Embryonic facial prominence (tissue), 1 donor: ENCODE measurements around the gene DNPH1.

ENCODE experiments used
- DNase-seq: peaks from one replicate; pipeline ENCODE4 v3.0.0-alpha.2; 2016; ENCODE audit errors: extremely low spot score

DNPH1 gene, protein sequence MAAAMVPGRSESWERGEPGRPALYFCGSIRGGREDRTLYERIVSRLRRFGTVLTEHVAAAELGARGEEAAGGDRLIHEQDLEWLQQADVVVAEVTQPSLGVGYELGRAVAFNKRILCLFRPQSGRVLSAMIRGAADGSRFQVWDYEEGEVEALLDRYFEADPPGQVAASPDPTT

GRCh38 chr6:43228951-43229802 lies at the start of gene DNPH1:
Gene DNPH1 (minus strand): TSS chr6:43229481. CDS start chr6:43229456, 25 bp downstream.
- DNase-seq = no peak

- no peak for DNase-seq
These were observed 49.3 kb upstream of the DNPH1 start for GRCh38 chr6:43278524-43279078.

DNA sequence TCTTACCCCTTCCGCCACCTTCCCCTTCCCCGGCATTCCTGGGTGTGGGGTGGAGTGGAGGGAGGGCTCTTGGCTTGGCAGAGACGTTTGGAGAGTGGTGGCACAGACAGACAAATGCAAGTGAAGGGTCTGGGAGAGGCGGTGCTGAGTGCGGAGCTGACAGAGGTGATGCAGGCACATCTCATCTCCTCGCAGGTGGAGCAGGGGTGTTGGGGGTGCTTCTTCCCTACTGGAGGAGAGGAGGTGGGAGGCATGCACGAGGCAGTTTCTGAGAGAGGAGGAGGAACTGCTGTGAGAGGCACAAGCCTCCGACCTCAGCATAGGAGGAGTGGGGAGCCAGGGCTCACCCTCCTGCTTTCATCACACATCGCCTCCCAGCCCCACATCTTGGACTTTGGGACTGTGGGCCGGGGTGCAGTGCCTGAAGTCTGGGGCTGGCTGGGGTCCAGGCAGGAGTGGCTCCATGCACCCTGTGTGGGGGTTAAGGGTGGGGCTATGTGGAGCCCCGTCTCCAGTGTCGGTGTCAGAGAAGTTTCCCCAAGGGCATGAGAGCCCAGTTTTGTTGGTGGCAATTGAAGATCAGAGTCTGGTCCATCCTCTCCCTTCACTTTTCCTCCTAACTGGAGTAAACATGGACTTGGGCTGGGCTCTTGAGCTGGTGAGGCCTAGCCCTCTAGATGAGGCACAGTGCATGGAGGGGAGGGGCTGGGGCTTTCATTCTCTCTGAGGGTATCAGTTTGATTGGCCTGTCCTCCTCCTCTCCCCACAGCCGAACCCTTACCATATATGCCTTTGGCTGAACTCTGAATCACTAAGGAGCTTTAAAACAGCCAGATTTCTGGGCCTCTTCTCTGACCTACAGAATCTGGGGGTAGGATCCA lies 48.6 kb upstream of the DNPH1 start:
- no peak for DNase-seq

DNA sequence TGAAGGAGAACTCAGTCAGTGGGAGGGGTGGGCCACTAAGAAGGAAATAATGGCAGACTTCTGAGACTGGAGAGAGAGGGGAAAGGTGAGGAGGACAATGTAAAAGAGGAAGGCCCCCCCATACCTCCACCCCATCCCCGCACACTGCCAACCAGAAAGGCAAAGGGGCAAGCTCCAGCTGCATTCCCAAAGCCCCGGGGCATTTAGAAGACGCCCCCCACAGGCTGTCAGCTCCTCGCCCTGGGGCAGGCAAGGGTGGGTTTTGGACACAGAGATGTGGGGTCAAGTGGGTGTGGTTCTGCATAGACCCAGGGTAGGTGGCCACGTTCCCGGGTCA lies 48.0 kb upstream of the DNPH1 start:
- DNase-seq = no peak

- no peak for DNase-seq
These were observed 47.5 kb upstream of the DNPH1 start for GRCh38 chr6:43276577-43277305.

- DNase-seq = no peak
These were observed 46.7 kb upstream of the DNPH1 start for GRCh38 chr6:43275801-43276576.

- DNase-seq = no peak
These were observed 45.8 kb upstream of the DNPH1 start for GRCh38 chr6:43274916-43275597.

GRCh38 chr6:43274127-43274915 lies 45.0 kb upstream of the DNPH1 start:
- no peak for DNase-seq

DNA sequence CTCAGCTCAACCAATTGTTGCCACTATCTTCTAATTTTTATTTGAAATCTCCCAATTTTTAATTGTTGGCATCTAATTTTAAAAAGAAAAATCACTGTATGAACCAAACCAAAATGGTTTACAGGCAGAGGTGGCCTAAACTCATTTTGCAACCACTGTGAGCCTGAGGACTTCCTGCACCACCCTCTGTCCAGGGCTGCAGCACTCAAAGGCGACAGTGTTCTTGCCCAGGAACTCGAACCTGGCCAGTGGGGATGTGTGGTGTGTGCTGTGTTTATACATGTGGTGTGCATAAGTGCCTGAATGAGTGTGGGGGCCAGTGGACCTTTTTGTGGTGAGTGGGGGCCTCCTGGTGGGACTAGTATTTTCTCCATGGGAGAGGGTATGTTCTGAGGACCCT lies 44.4 kb upstream of the DNPH1 start:
- no peak for DNase-seq

DNA sequence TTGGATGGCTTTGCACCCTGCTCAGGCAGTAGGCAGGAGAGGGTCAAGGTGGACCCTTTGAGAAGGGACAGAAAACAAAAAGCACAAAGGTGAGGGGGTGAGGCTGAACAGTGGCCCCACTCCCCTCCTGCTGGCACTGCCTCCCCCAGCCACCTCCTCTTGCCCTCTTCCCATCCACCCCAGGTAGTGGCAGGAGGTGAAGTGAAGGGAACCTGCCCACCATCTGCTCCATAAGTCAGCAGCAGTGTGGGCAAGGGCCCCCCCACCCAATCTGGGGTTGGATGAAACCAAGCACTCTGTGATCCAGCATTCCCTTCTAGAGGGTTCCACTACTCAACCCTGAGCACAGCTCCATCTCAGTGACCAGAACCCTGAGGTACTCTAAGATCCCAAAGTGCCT lies 42.7 kb upstream of the DNPH1 start:
- DNase-seq = no peak

DNA sequence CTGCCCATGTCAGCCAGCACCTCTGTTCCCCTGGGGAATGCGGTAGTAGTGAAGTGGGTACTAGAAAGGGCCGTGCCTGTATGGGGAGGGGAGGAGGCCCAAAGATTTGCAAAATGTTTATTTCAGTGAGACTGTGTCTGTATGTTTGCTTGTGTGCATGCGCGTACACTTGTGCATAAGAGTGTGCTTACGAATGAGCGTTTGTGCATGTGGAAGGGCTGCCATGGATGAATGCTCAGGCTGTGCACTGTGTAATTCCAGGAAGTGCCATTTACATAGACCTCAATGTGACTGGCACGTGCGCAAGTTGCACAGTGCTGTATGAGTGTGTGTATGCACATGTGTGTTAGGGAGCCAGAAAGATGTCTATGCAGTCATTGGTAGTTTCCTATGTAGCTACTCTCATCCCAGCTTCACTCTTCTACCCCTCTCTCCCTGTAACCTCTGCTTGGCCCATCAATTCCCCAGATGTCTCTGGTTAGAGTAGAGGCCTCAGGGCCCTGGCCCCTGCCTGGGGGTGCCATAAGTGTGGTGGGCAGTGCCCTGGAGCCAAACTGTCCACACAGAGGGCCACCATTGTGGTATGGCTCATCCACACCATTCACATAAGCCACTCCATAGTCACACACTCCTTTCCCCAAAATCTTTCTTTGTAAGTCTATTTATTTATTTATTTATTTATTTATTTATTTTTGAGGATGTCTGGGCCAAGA lies 42.0 kb upstream of the DNPH1 start:
- no peak for DNase-seq

GRCh38 chr6:43269273-43270007 lies 40.2 kb upstream of the DNPH1 start:
- no peak for DNase-seq

DNA sequence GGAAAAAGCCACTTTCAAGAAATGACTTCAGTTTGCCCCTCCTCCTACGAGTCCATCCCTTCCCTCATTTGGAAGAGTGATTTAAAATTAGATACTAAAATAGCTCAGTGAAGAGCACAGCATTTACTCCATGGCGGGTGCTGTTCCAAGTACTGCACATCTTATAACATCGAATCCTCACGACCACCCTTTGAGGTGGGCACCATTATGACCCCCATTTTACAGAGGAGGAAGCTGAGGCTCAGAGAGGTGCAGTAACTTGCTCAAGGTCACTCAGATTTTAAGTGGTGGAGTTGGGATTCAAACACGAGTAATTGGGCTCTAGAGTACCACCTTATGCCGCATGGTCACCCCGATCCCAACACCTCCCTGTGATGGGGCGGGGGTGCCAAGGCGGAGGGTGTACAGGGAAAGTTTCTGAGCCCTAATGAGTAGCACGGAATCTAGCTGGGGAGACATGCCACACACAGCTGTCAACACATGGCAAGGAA lies 39.5 kb upstream of the DNPH1 start:
- no peak for DNase-seq

DNA sequence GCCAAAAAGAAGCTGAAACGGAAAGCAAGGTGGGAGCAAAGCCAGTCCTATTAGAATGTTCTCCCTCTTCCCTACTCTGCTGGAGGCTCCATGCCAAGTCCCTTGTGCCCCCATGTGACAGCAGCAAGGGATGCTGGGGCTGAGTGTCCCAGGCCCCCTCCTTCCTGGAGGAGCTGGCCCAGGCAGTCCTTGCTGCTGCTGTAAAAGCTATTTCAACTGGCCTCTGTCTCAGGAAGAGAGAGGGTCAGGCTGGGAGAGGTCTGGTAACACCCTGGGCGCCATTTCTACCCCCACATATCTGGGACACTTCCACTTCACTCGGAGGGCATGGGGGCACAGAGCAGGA lies 39.0 kb upstream of the DNPH1 start:
- no peak for DNase-seq

DNA sequence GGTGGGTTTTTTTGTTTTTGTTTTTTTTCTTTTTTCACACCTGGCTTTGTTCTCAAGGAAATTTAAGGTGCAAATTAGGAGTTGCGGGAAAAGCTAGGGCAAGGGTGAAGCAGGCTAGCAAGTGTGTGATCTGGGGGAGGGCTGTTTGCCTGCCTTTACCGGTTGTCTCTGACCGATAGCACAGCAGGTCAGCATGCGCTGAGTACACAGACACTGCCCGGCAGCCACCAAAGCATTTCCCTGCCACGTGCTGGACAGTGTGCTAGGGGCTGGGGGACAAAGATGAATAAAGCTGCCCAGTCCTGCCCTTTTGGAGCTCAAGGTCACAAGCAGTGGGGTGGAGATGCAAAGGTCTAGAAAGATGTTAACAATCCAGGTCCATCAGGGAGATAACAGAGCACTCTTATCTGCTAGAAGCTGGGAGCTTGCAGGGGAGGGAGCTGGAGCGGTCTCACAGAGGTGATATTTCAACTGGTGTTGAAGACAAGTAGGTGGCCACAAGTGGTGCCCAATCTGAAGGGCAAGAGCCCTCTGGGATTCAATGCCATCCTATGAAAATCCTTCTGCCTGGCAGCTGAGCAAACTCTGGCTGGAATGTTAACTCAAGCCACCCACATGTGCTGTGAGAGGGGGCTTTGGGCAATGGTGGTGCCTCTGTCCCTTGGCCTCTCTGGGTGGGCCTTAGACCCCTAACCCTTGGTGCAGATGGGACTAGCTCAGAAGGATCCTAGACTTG lies 38.5 kb upstream of the DNPH1 start:
- DNase-seq = no peak

- no peak for DNase-seq
These were observed 36.3 kb upstream of the DNPH1 start for GRCh38 chr6:43265564-43265963.

DNA sequence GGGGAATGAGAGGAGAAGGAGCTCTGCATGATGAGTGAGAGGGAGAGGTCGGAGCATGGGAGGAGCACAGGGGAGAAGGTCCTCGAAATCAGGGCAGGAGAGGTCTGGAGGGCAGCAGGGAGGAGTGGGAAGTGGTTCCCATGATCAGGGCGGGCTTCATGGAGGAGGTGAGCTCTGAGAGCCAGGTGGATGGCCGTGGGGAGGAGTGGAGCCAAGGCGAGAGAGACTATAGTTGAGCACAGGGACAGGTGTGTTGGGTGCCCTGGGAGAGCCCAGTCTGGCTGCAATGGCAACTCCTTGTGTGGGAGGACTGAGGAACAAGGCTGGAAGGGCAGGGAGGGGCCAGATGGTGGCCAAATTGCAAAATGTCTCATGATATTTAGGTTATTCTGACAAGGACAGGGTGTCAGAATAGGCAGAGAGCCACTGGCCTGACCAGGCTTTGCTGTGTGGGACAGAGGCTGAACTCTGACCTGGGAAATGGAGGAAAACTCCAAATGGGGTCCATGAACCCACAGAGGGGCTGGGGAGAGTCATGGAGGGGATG lies 35.4 kb upstream of the DNPH1 start:
- no peak for DNase-seq
